ENCODE measurements around the gene ATP2A1.
A peak's percentile ranks its signal among the peaks of the same experiment; 100 is the strongest.
"Not testable (repeated sequence)": the region's sequence is repeated elsewhere in the genome, so short reads cannot be mapped to it uniquely, and the experiment has no call there.

ATP2A1 gene

GRCh38 chr16:28863929-28864793, 14.1 kb upstream of the ATP2A1 start:
- DNase-seq, result no peak

GRCh38 chr16:28865001-28865688, 13.1 kb upstream of the ATP2A1 start:
- no peak for DNase-seq

GRCh38 chr16:28865722-28866453, 12.4 kb upstream of the ATP2A1 start:
- DNase-seq, result no peak

- DNase-seq, result no peak
Observed at GRCh38 chr16:28866454-28866804, 11.9 kb upstream of the ATP2A1 start.

- no peak for DNase-seq
Observed at GRCh38 chr16:28867241-28867640, 11.0 kb upstream of the ATP2A1 start.

GRCh38 chr16:28867646-28868045, 10.6 kb upstream of the ATP2A1 start:
- not testable (repeated sequence) for DNase-seq

GRCh38 chr16:28869201-28869600, 9.1 kb upstream of the ATP2A1 start:
- no peak for DNase-seq

GRCh38 chr16:28872952-28873351, 5.3 kb upstream of the ATP2A1 start:
- DNase-seq, result no peak

- no peak for DNase-seq
Observed at GRCh38 chr16:28873543-28874201, 4.6 kb upstream of the ATP2A1 start.

- no peak for DNase-seq
Observed at GRCh38 chr16:28874406-28874805, 3.9 kb upstream of the ATP2A1 start.

- DNase-seq, result peak; percentile 11
Observed at GRCh38 chr16:28875134-28876018, 2.9 kb upstream of the ATP2A1 start.

GRCh38 chr16:28876019-28876659, 2.1 kb upstream of the ATP2A1 start:
- no peak for DNase-seq

GRCh38 chr16:28876973-28877654, 1.2 kb upstream of the ATP2A1 start:
- DNase-seq, result no peak

- DNase-seq, result no peak
Observed at GRCh38 chr16:28877655-28878000, 660 bp upstream of the ATP2A1 start.

GRCh38 chr16:28879261-28879840, 1.1 kb downstream of the ATP2A1 start:
- DNase-seq, result no peak

- peak; percentile 77 for DNase-seq
Observed at GRCh38 chr16:28879841-28880588, 1.7 kb downstream of the ATP2A1 start.

GRCh38 chr16:28880589-28880915, 2.3 kb downstream of the ATP2A1 start:
- no peak for DNase-seq

GRCh38 chr16:28880955-28881354, 2.7 kb downstream of the ATP2A1 start:
- DNase-seq, result no peak

- not testable (repeated sequence) for DNase-seq
Observed at GRCh38 chr16:28881565-28881964, 3.3 kb downstream of the ATP2A1 start.

GRCh38 chr16:28882551-28883160, 4.4 kb downstream of the ATP2A1 start:
- DNase-seq, result no peak

All from COR-L47 (cell line).